NCI-H1694 (cell line): ENCODE data around the gene MDC1.
A peak's percentile ranks its signal among the peaks of the same experiment; 100 is the strongest.
"Not testable (repeated sequence)": the region's sequence is repeated elsewhere in the genome, so short reads cannot be mapped to it uniquely, and the experiment has no call there.

ENCODE experiments used
- DNase-seq: peaks from one replicate; lab custom pipeline; 2025; lab: John Stamatoyannopoulos, UW

The MDC1 gene

DNA sequence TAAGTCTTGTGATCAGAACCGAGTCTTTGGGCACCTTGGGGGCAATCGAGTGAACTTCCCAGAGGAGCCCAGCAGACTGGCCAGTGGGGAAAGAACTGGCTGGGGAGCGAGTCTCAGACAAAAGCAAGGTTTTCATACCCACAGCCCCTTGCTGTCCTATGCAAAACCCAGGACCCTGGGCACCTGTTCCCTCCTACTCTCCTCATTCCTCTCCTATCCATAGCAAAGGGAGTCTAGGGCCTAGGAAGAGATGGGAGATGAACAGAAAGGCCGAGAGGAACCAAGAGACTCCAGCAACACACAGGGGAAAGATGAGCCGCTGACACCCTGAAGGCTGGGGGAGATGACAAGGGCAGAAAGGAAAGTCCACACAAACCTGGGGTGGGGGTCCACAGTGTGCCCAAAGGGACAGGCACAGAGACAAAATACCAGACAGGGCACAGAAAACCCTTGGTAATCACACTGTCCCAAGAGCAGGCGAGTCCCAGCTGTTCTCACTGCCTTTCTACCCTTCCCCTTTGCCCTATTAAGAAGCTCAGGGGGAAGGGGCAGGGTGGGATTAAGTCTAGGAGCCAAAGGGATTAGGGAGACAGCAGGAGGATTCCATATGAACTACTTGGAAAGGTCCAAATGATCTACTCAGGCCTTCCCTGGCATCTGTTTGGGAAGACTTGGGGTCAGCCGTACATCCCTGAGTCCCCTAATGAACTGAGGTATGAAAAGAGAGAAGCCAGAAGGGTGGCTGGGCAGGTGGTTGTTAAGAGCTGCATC, 37.1 kb downstream of the MDC1 start:
- no peak for DNase-seq

DNA sequence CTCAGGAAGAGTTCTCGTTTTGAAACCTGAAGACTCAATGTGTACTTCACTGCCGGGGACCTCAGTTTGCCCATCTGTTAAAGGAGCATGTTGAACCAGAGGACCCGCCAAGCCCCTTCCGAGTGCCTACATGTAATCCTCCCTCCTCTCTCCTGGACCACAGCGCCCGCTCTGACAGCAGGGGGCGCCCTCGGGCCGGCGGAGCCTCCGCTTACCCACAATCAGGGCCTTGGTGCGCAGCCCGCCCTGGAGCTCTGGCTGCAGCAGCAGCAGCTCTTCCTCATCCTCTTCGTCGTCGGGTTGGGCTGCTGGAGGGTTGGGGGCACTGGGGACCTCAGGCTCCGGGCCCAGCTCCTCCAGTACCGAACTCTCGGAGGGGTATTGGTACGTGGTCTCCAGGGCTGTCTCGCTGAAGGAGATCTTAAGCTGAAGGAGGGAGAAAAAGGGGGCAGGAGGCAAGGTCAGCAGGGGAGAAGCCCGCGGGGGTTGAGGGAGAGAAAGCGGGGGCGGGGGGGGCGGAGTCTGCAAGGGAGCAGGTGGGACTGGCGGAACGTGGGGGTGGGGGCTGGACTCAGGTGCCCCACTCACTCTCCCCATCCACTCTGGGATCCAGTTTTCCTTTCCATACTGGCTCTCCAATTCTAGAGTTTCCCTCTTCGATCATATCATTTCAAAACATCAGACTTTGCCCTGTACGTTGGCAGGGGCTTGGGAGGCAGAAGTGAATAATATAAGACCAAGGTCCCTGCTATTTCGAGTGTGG, 37.9 kb downstream of the MDC1 start:
- peak; percentile 34 for DNase-seq

DNA sequence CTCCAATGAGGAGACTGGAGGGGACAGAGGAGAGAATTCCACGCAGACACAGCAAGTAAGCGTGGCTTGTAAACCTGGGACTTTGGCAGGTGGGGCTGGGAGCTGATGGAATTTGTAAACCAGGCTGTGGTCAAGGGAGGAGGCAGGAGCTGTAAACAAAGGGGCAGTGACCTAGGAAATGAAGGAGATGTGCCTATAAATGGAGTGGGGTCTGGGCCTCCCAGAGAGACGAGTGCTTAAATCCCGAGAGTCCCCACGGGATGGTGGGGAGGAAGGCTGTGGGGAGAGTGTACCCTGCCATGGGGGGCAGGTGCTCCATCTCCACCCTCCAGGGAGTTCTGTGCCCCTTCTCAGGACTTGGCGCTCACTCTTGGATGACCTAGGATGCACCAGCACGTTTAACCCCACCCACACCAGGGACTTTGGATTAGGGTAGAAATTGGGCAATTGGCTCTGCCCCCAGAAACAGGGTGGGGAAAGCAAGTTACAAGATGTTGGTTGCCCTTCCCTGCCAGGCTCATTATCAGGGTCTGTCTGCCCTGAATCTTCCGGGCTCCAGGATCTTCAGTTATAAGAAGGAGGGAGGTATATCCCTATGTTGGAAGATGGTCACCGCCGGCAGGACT, 40.3 kb downstream of the MDC1 start:
- DNase-seq: no peak

DNA sequence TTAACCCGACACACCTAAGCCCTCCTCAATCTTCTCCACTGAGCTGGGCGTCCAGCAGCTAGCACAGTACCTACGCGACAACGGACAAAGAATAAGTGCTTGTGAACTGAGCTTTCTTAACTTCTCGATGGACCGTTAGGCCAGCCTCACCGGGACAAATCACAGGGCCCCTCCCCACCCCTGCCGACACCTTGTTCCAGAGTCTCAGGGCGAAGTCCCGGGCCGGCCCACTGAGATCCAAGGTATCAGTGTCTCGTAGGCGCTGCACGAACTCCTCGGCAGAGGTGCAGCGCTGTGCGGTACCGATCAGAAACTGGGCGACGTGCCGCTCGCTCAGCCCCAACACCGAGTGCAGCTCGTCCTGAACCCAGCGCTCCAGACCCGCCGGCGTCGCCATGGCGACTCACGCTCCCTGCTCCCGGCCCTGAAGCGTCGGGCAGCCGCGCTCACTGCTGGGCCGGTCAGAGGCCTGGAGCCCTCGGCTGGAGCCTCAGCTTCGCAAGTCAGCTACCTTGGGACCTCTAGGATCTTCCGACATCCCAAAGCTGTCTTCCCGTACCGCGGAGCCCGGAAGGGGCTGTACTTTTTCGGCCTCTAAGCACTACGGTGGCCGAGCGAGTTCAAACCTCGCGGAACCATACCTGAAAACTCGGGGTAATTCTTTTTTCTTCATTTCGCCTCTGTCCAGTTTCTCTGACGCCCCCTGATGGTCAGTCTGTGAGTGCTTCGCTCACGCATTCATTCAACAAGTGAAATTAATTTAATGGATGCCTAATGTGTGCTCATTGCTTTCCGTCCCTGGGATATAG, 44.4 kb downstream of the MDC1 start, which contains the start of gene DHX16:
DHX16 (minus strand) TSS at position 562 of the 809 bp plus-strand sequence; CDS start at position 397, 165 bp downstream.
- peak; percentile 84 for DNase-seq

DNA sequence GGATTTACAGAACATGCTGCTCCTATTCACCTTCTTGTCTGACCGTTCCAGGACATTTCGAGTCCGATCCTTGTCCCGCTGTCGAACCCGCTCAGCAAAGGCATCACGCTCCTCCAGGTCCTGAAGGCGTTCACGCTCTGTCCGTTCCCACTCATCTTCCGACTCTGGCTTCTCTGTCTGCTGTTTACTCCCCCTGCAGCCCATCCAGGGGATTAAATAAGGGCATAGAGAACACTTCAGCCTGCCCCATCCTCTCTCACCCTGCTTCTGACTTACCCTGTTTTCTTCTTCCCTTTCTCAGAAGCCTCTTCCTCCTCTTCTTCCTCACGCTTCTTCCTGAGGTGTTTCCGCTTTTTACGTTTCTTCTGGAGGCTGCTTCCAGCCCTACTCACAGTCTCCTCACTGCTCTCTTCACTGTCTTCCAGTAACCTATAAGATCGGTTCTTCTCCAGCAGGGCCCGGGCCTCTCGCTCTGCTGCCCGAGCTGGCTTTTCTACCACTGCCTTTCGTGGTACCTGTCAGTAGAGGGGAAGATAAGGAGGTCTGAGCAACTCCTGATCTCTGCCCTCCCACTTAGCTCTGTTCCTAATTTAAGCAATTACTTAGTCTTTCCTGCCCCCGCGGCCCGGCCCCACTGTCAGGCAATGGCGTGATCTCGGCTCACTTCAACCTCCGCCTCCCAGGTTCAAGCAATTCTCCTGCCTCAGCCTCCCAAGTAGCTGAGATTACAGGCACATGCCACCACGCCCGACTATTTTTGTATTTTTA, 46.1 kb downstream of the MDC1 start:
- no peak for DNase-seq

DNA sequence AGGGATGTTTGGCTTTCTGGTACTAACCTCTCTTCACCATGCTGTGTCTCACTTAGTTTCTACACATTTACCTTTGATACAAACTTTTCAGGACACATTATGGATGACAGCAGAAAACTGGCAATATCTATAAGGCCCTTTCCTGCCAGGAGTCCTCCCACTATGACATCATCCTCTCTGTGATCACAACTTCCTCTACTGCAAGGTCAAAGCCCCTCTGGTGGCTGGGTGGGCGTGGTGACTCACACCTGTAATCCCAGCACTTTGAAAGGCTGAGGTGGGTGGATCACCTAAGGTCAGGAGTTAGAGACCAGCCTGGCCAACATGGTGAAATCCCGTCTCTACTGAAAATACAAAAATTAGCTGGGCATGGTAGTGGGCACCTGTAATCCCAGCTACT, 50.8 kb downstream of the MDC1 start:
- not testable (repeated sequence) for DNase-seq

DNA sequence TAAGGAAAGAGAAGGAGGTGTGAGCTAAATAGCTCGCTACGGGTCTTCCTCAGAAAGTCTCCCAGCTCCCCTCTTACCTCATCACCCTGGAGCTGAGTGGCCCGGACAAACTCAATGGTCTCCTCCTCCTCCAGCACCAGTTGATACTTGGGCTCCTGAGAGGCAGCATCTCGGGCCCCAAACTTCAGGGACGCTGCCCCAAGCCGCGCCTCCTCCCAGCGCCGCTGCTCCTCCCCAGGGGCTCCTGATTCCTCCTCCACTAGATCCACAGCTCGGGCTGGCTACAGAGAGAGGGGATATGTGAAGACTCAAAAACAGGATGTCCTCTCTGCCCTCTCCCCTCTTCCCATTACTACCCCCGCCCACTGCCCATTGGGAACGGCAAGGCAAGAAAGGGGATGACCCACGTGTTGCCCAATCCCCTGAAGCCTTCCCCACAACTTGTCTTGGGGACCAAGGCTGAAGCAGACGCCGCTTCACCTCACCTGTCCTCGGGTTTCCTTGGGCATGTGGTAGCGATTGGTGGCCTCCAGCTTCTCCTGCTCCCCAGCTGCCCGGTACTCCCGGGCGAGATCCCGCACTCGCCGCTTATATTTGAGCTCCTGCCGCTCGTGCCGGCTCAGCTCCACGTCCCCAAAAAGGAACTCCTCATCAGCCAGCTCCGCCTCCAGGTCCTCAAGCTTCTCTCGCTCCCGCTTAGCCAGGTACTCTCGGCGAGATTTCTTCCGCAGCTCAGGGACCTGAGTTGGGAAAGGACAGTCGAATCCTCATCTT, 51.9 kb downstream of the MDC1 start:
- no peak for DNase-seq

DNA sequence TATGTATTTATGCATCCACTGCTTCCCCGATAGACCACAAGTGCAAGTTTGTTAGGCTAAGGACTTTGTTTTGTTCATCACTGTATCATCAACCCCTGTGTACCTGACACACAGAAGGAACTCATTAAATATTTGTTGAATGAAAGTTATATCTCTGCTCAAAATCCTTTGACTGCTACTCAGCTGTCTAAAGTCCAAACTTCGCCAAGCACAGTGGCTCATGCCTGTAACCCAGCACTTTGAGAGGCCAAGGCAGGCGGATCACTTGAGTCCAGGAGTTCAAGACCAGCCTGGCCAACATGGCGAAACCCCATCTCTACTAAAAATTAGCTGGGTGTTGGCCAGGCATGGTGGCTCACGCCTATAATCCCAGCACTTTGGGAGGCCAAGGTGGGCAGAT, 59.2 kb downstream of the MDC1 start:
- DNase-seq: not testable (repeated sequence)

DNA sequence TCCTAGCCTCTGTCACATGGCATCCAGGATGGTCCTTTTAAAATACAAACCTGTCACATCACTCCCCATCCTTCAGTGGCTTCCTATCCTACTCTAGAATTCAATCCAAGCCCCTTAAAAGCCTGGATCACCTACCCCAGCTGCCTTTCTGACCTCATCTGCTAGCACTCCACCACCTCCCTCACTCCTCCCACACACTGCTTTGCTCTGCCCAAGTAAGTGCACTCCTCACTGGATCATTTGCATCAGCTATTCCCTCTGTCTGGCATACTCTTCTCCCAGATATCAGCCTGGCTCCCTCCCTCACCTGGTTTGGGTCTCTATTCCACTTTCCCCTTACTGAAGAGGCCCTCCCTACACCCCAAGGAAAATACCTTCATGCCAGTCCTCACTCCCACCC, 59.6 kb downstream of the MDC1 start:
- no peak for DNase-seq

DNA sequence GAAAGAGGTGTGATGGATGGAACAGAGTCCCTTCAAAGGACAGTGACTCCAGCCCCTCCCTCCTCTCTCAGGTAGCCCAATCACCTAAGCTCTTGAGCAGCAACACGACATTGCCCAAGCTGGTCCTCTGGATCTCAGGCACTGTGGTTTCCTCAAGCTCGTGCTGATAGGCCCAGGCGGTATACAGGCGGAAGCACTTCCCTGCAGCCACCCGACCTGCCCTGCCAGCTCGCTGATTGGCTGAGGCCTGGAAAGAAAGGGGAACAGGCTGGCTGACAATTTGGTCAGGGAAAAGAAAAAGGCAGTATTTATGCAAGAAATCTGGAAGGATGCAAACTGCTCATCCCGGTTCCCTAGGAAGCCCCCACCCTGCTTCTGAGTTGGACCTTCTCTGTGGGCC, 60.6 kb downstream of the MDC1 start:
- DNase-seq: no peak

DNA sequence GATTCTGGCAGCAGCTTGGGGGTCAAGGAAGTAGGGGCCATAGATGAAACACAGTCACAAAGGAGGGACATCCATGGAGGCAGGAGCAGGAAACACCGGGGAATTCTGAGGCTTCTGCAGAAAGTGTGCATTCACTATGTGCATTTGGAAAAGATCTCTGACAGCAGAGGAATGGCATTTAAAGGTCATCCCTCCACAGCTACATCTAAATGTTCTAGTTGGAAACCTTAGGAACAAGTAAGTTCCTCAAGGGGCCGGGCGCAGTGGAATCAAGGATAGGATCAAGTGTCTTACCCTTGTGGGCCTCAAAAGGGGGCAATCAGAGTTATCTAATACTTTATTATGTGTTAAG, 61.4 kb downstream of the MDC1 start:
- no peak for DNase-seq

DNA sequence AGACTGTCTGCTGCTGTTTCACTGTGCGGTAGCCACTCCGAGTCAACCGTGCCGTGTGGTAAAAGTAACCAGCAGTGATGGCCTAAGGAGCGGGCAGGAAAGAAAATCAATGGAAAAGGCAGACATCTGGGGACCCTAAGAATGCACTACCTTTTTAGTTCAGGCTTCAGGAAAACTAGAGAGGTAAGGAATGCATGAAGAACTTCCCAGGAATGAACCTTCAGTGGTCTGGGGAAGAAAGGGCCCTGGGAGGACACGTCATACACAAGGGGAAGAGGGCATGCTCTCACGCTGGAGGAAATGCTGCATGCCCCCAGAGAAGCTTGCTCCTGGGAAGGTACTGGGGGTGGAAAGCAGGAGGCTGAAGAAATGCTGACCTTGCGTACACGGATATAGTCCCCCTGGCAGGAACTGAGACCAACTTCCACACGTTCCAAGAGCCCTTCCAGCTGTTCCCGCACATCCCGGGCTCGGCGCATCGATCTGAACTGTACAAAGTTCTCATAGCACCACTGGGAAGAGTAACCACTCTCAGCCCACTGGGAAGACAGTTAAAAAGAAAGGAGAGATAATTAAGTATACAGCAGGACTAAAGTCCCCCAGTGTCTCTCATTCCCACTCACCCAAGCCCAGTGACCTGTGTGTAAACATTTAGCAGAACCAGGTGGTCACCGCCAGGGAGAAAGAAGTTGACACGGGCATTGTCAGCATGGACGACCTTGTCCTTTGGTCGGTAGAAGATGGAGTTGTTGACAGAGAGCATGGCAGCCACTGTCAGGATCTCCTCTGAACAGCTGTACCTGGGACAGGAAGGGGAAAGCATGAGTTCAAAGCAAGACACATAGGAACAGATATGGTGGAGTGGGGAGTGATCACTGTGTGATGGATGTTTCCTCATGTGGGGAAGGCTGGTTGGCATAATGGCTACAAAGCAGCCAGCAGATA, 62.0 kb downstream of the MDC1 start:
- no peak for DNase-seq

DNA sequence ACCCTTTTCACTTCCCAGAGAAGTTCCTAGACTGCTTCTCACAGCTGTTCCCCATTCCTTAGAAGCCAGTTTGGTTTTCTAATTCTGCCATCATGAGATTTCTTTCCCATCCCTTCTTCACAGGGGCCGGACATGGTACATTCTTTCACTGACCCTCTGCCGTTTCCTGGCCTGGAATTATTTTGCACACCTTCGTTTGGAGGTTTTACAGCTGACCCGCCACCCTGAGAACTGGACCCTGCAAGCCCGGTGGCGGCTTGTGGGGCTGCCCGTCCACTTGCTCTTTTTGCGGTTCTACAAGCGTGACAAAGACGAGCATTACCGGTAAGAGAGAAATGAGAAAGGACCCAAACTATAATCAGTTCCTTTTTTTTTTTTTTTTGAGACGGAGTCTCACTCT, 65.9 kb downstream of the MDC1 start:
- no peak for DNase-seq
